ENCODE results near the gene ESRRB.

Gene ESRRB

GRCh38 chr14:76355771-76356170 is 20.2 kb upstream of the ESRRB start:
- H3K27me3 ChIP-seq, result peaks cover 63% of the 10 kb centered on the region
- TF ChIP-seq, protein P1, sequence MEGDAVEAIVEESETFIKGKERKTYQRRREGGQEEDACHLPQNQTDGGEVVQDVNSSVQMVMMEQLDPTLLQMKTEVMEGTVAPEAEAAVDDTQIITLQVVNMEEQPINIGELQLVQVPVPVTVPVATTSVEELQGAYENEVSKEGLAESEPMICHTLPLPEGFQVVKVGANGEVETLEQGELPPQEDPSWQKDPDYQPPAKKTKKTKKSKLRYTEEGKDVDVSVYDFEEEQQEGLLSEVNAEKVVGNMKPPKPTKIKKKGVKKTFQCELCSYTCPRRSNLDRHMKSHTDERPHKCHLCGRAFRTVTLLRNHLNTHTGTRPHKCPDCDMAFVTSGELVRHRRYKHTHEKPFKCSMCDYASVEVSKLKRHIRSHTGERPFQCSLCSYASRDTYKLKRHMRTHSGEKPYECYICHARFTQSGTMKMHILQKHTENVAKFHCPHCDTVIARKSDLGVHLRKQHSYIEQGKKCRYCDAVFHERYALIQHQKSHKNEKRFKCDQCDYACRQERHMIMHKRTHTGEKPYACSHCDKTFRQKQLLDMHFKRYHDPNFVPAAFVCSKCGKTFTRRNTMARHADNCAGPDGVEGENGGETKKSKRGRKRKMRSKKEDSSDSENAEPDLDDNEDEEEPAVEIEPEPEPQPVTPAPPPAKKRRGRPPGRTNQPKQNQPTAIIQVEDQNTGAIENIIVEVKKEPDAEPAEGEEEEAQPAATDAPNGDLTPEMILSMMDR (IDR thresholded peaks at IDR 0.05), result no peak

GRCh38 chr14:76371066-76371465 is 4.9 kb upstream of the ESRRB start:
- Histone ChIP-seq H3K36me3 (no peaks in the 10 kb centered on the region), H3K4me3 (ENCODE audit: low read depth in 1 of 2, low read length in 1 of 2) (no peak overlapping the region), H3K9me3 (no peaks in the 10 kb centered on the region), H3K27me3 (peaks cover 73% of the 10 kb centered on the region), H3K4me1 (ENCODE audit: control insufficient read depth in 1 of 2, insufficient read depth in 1 of 2, low read depth in 1 of 2, low read length in 1 of 2) (no peaks in the 10 kb centered on the region), H3K27ac (no peak overlapping the region)
- TF ChIP-seq, protein P1 (IDR thresholded peaks at IDR 0.05), result no peak

More at GRCh38 chr14:76355771-76356170, 20.2 kb upstream of the ESRRB start:
- H3K27ac ChIP-seq, result no peak overlapping the region
- H3K36me3 ChIP-seq, result no peaks in the 10 kb centered on the region
- H3K4me1 ChIP-seq (ENCODE audit: control insufficient read depth in 1 of 2, insufficient read depth in 1 of 2, low read depth in 1 of 2, low read length in 1 of 2), result peaks cover 0 to 4% of the 10 kb centered on the region in 2 experiments
- H3K4me3 ChIP-seq (ENCODE audit: low read depth in 1 of 2, low read length in 1 of 2), result no peak overlapping the region
- H3K9me3 ChIP-seq, result no peaks in the 10 kb centered on the region

GRCh38 chr14:76373456-76373855 is 2.5 kb upstream of the ESRRB start:
- Histone ChIP-seq H3K36me3 (no peaks in the 10 kb centered on the region), H3K27me3 (peaks cover 93% of the 10 kb centered on the region), H3K4me1 (ENCODE audit: control insufficient read depth in 1 of 2, insufficient read depth in 1 of 2, low read depth in 1 of 2, low read length in 1 of 2) (no peaks in the 10 kb centered on the region), H3K27ac (no peak overlapping the region), H3K9me3 (no peaks in the 10 kb centered on the region), H3K4me3 (ENCODE audit: low read depth in 1 of 2, low read length in 1 of 2) (no peak overlapping the region)
- TF ChIP-seq, protein P1 (IDR thresholded peaks at IDR 0.05), result no peak

DNA sequence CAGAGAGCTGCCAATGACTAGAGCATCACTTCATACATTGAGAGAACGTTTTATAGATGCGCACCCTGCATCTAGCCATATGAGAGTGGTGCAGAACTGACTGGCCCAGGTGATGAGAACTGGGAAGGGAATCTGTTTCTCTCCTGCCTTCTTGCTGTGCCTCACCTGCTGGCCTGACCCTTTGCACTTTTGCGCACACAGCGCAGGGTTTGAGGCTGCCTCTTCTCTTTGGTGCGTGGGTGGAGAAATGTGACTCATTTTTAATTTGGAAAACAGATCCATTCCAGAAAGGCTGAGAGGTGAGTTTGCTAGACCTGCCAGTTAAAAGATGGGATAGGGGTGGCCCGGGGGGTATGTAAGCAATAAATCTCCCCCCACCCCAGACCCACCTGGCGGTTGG is 453 bp upstream of the ESRRB start:
- Histone ChIP-seq H3K9me3 (no peaks in the 10 kb centered on the region), H3K4me1 (ENCODE audit: control insufficient read depth in 1 of 2, insufficient read depth in 1 of 2, low read depth in 1 of 2, low read length in 1 of 2) (no peaks in the 10 kb centered on the region), H3K27me3 (peaks cover 99% of the 10 kb centered on the region), H3K36me3 (no peaks in the 10 kb centered on the region), H3K4me3 (ENCODE audit: low read depth in 1 of 2, low read length in 1 of 2) (no peak overlapping the region), H3K27ac (no peak overlapping the region)
- TF ChIP-seq, protein P1 (IDR thresholded peaks at IDR 0.05), result no peak

DNA sequence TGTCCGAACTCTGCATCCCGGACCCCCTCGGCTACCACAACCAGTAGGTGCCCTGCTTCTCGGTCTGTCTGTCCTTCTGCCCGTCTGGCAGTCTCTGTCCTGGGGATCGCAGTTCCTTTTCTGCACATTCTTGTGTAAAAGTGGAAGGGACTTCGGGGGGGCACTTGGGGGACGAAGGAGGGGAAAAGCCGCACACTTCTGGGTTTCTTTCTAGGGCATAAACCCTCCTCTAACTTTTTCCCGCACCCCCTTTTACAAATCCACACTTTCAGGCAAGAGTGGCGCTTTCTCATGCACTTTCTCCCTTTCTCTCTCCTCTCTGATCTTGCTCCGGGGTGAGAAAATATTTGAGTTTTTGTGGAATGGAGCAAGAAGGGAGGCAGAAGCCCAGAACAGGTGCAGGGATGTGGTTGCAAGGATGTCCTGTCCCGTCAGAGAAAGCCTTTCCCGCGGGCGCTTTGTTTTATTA is 506 bp downstream of the ESRRB start:
- H3K27ac ChIP-seq, result no peak overlapping the region
- TF ChIP-seq, protein P1 (IDR thresholded peaks at IDR 0.05), result no peak
- H3K4me3 ChIP-seq (ENCODE audit: low read depth in 1 of 2, low read length in 1 of 2), result no peak overlapping the region
- H3K36me3 ChIP-seq, result no peaks in the 10 kb centered on the region
- peaks cover 100% of the 10 kb centered on the region for H3K27me3 ChIP-seq
- no peaks in the 10 kb centered on the region for H3K9me3 ChIP-seq
- no peaks in the 10 kb centered on the region for H3K4me1 ChIP-seq (ENCODE audit: control insufficient read depth in 1 of 2, insufficient read depth in 1 of 2, low read depth in 1 of 2, low read length in 1 of 2)
